GM10847 (cell line): ENCODE results near the gene KCTD15.

Source experiments
- POLR2A ChIP-seq: IDR thresholded peaks from 2 replicates; pipeline ENCODE4 v1.6.1; 2011; ENCODE audit not compliant: insufficient read length; ENCODE audit errors: extremely low read depth

The KCTD15 gene

DNA sequence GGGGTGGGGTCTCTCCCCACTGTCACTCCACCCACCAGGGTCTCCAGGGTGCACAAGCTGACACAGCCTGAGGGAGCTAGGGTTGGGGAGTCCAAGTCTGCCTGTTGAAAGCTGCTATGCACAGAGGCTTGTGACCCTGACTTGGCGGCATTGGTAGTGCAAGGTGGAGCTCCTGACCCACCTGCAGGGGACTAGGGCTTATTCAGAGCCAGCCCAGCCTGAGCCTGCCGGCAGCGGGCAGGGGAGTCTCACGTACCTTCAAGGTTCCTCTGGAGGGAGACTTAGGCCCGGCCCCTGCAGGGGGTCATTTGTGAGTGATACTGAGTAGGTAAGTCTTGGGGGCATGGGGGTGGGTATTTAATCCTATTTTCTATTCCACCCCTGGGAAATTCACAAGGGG, 4.7 kb downstream of the KCTD15 start:
- no peak for TF ChIP-seq POLR2A

DNA sequence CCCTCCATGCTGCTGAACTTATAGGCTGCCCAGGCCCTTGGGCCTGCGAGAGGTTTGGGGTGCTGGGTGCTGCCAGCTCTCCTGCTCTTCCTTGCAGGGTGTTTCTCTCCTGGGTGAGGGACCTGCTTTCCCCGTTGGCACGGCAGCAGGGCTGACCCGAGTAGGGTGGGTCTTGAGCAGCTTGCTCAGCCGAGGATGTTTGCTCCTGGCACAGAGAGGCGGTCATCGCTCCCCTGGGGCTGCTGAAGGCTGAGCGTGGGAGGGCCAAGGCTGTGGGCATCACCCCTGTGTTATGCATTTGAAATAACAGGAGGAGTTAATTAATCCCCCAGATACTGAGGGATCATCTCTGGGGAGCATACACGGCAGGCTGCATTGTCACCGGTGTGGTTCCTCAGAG, 5.3 kb downstream of the KCTD15 start:
- TF ChIP-seq POLR2A, result no peak

GRCh38 chr19:33802801-33803200, 6.1 kb downstream of the KCTD15 start:
- TF ChIP-seq POLR2A, result no peak

GRCh38 chr19:33803383-33803782, 6.7 kb downstream of the KCTD15 start:
- TF ChIP-seq POLR2A, result no peak

DNA sequence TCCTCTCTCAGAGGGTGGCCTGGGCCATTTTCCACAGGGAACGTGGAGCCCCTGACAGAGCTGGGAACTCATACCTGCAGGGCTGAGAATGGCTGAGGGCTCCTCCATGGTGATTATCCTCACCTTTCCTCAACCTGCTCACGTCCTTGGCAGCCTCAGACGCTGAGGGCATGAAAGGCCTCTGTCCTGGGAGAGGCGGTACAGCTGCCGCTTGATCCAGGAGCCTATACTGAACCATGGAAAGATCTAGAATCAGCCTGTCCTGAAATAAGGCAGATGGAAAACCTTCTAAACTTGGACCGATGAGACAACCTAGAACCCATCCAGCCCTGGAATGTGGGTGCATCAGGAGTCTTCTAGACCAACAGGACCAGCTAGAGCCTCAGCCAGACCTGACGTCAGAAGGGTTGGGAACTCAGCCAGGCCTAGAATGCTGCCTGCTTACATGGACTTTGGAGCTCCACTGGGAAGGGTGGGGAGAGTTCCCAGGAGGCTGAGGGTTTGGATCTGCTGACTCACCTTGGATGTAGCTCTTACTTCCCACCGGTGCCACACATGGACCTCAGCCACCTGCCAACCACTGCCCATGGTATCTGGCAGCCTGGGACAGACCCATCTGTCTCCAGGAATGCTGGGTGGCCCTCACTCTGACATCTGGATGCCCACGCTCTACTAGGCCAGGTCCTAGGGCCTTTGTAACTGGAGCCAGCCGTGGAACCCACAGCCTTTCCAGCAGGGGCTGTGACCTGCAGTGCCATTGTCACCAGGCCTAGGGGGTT, 7.5 kb downstream of the KCTD15 start:
- TF ChIP-seq POLR2A, result no peak

GRCh38 chr19:33805313-33805712, 8.6 kb downstream of the KCTD15 start:
- TF ChIP-seq POLR2A, result no peak

- TF ChIP-seq POLR2A, result no peak
Measured at GRCh38 chr19:33805840-33806433, 9.3 kb downstream of the KCTD15 start.

GRCh38 chr19:33806434-33806881, 9.8 kb downstream of the KCTD15 start:
- no peak for TF ChIP-seq POLR2A

GRCh38 chr19:33808399-33808798, 11.7 kb downstream of the KCTD15 start:
- no peak for TF ChIP-seq POLR2A

GRCh38 chr19:33809960-33810359, 13.3 kb downstream of the KCTD15 start:
- TF ChIP-seq POLR2A, result no peak

DNA sequence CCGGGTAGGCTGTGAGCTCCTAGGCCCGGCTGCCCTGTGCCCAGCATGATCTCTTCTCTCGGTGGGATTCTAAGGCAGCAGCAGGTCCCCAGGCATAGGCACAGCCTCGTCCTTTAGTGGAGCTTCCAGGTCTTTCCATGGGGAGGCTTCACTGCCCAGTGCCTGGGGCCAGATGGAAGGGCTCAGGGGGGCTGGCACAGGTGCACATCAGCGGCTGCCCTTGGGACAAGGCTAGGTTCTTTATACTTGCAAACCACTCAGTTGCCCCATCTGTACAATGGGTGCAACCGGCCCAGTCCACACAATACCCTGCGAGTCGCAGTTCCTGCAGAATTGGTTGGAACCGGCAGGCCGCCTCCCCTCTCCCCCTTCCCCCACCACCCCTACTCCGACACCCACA, 14.2 kb downstream of the KCTD15 start:
- TF ChIP-seq POLR2A, result no peak

GRCh38 chr19:33811246-33811645, 14.6 kb downstream of the KCTD15 start:
- no peak for TF ChIP-seq POLR2A

DNA sequence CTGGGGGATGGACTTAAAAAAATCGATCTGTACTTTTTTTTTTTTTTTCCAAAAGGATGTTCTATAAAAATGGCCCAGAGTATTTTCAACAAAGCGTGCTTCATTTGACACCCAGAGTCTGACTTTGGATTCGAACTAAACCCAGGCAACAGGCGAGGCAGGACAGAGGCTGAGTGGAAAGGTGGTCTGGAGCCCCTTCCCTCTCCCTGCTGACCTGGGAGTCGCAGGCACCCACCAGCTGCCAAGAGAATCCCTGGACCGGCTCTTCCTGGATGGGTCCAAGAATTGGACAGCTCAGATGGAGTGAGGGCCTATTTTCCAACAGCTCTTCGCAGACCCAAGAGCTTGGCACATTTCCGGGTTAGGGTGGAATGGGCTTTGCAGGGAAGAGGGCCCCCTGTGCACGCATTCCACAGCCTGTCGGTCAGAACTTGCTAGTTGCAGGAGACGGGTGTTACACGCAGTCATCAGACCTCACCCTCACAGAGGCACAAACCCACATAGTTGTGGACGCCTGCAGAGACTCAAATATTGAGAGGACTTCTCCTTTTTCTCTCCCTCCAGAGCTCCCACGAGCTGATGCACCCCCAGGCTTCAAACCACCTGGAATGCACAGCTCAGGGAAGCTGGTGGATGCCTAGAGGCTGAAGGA, 15.2 kb downstream of the KCTD15 start:
- TF ChIP-seq POLR2A, result no peak

GRCh38 chr19:33812388-33813330, 16.0 kb downstream of the KCTD15 start:
- no peak for TF ChIP-seq POLR2A

DNA sequence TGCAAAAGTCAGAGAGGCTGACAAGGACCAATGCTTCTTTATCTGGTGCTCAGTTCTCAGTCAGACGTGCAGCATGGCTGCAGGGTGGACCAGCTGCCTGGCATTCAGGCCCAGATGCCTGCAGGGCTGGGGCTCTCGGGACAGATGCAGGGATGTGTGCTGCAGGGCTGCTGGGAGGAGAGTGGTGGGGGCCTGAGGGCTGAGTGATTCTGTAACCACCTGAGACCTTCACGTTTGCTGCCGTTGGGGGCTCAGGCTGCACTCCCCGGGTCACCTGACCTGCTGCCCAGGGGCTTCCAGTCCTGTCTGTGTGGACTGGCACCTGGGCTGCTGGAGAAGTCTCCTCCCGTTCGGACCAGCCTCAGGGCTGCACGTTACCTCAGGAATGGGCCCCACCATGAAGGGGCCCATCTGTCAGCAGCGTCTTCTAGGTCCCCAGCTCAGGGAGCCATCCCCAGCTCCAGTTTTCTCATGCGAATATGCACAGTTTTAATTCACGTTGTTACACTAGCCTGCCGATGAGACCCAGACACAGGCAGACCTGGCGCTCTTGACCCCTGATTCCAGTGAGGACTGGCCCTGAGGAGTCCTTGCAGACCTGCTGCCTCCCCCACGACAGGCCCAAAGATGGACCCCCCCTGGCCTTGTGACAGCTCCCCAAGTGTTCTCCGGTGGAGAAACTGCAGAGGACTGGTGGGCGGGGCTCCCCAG, 16.9 kb downstream of the KCTD15 start:
- no peak for TF ChIP-seq POLR2A
